ENCODE results near the gene FABP1.

DNA sequence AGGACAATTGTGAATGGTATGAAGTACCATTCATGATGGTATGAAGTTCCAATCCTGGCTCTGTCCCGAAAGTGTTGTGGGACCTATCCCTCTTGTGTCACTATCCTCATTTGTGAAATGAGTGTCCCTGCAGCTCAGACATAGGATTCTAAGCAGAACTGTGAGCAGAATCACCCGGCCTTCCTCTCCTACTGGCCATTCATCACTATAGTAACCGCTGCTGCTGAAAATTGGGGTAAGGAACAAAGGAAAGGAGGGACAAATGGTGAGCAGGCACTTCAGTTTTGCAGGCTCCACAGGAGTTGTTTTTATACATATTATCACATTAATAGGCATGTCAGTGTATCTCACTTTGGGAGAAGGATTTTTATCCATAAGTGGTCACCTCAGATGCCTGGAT is 32.8 kb downstream of the FABP1 start:
- TF ChIP-seq, protein P1, sequence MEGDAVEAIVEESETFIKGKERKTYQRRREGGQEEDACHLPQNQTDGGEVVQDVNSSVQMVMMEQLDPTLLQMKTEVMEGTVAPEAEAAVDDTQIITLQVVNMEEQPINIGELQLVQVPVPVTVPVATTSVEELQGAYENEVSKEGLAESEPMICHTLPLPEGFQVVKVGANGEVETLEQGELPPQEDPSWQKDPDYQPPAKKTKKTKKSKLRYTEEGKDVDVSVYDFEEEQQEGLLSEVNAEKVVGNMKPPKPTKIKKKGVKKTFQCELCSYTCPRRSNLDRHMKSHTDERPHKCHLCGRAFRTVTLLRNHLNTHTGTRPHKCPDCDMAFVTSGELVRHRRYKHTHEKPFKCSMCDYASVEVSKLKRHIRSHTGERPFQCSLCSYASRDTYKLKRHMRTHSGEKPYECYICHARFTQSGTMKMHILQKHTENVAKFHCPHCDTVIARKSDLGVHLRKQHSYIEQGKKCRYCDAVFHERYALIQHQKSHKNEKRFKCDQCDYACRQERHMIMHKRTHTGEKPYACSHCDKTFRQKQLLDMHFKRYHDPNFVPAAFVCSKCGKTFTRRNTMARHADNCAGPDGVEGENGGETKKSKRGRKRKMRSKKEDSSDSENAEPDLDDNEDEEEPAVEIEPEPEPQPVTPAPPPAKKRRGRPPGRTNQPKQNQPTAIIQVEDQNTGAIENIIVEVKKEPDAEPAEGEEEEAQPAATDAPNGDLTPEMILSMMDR (IDR thresholded peaks at IDR 0.05), result no peak
- no peak for TF ChIP-seq POLR2A (IDR thresholded peaks at IDR 0.05)

Measured in Peyer's patch (tissue), 4 donors.